ENCODE results near the gene LONP2. TPM values are rescaled to one million over a fixed set of nuclear protein-coding genes. Genes with fewer than 3 reads are reported as not detected.
"Not testable (repeated sequence)": the region's sequence is repeated elsewhere in the genome, so short reads cannot be mapped to it uniquely, and the experiment has no call there.

LONP2 gene
- total RNA-seq, 1 experiment from 2014 or later: 48.5 TPM

DNA sequence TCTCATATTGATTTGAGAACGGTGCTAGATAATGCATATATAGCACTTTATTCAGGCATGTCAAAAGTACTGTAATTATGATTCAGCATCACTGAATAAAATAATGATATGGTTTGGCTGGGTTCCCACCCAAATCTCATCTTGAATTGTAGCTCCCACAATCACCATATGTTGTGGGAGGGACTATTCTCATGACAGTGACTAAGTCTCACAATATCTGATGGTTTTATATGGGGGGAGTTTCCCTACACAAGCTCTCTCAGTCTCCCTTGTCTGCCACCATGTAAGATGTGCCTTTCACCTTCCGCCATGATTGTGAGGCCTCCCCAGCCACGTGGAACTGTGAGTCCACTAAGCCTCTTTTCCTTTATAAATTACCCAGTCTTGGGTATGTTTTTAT is 25.6 kb upstream of the LONP2 start:
- no peak overlapping the region for H3K27ac ChIP-seq
- no peaks in the 10 kb centered on the region for H3K36me3 ChIP-seq
- H3K9me3 ChIP-seq (replicated peaks): no peaks in the 10 kb centered on the region
- no peak for DNase-seq (ENCODE audit: low read depth in 1 of 2, low spot score in 2 of 2)
- H3K4me3 ChIP-seq: no peak overlapping the region
- H3K27me3 ChIP-seq (replicated peaks): 0 out of 2 replicates have a peak, but pooled peaks cover 3% of the 10 kb centered on the region
- H3K4me1 ChIP-seq (replicated peaks): no peaks in the 10 kb centered on the region

DNA sequence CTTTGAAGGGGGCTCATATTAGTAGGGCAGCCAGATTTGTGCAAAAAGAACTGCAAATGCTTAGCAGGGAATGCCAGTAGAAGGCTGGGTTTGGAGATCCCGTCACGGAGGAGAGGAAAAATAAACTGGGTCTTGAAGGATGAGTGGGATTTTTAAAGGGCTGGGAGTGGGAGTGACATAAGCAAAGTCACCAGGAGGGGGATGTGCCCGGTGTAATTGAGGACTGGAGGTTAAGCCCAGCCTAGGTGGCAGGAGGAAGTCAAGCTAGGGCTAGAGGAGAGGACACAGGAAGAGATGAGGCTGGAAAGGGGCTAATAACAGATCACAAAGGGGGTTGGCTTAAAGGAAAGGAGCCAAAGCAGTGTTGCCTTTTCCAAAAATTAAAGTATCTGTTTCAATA is 23.2 kb upstream of the LONP2 start:
- Histone ChIP-seq H3K4me1 (replicated peaks) (0 out of 2 replicates have a peak, but pooled peaks cover 3% of the 10 kb centered on the region), H3K27ac (no peak overlapping the region), H3K27me3 (replicated peaks) (no peaks in the 10 kb centered on the region), H3K4me3 (no peak overlapping the region), H3K36me3 (no peaks in the 10 kb centered on the region), H3K9me3 (replicated peaks) (no peaks in the 10 kb centered on the region)
- DNase-seq (ENCODE audit: low read depth in 1 of 2, low spot score in 2 of 2): no peak

DNA sequence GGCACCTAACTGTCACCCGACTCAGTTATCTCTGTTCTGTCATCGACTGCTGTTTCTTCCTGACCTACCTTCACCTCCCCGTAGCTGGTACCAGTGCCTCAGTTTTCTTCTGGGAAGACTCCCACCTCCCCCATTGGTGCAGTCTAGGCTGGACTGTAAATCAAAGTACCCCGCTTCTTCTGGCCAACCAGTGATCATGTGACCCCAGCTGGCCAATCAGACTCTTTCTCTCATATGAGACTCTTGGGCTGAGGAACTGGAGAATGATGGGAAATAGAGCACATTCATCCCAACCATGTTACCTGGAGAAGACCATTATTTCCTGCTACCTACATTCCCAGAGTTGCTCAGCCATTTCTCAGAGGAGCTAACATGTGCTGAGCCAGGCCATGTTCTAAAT is 20.6 kb upstream of the LONP2 start:
- no peaks in the 10 kb centered on the region for H3K27me3 ChIP-seq (replicated peaks)
- no peak overlapping the region for H3K27ac ChIP-seq
- H3K4me1 ChIP-seq (replicated peaks): 0 out of 2 replicates have a peak, but pooled peaks cover 3% of the 10 kb centered on the region
- no peak overlapping the region for H3K4me3 ChIP-seq
- DNase-seq (ENCODE audit: low read depth in 1 of 2, low spot score in 2 of 2): no peak
- H3K36me3 ChIP-seq: no peaks in the 10 kb centered on the region
- H3K9me3 ChIP-seq (replicated peaks): no peaks in the 10 kb centered on the region

DNA sequence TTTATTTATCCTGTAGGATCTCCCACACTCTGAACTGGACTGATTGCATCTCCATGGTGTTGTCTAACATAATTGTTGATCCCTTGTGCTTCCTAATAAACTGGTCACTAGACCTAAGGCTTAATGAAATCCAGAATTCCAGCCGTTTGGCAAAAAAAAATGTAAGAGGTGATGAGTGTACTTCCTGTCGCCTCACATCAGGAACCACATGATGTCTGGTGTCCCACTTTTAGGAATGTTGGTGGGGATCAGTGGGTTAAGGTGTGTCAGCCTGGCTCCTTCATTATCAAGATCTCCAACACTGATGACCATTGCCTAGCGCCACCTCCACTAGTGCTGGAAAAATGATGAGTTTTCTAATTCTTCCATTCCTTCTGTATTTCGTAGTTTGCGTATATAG is 18.6 kb upstream of the LONP2 start:
- Histone ChIP-seq H3K27ac (no peak overlapping the region), H3K4me1 (replicated peaks) (0 out of 2 replicates have a peak, but pooled peaks cover 3% of the 10 kb centered on the region), H3K4me3 (no peak overlapping the region), H3K9me3 (replicated peaks) (peaks cover 2% of the 10 kb centered on the region; the same call in 1 of the 2 replicates), H3K27me3 (replicated peaks) (no peaks in the 10 kb centered on the region), H3K36me3 (no peaks in the 10 kb centered on the region)
- no peak for DNase-seq (ENCODE audit: low read depth in 1 of 2, low spot score in 2 of 2)

DNA sequence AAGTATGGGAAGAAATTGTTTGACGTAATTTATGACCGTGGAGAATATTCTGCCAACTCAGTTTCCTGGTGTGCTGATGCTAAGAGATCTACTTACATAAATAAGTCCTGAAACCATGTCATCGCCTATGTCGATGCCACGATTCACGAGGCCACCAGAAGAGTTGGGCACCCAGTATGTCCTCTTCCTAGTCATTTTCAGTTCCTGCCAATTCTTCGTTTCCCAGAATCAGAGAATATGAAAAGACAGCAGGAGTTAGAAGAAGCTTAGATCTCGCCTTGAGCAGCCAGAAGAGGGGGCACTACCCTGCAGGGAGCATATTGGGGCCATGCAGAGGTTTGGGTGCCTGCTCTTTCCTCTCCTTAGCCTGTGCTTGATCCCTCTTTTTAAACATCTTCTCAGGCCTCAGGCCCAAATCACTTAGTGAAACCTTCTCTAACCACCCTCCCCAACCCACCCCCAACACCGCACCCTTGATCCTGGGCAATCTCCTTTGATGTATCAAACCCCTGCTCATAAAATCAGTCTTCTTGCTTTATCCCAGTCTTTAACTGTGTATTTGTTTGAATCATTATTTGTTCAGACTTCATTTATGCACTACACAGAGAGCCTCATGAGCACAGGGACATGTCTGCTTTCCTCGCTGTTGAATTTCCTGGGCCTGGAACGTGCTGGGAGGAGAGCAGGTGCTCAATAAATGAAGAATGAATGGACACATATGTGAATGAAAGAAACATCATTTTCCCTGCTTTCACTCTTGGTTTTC is 12.2 kb upstream of the LONP2 start:
- Histone ChIP-seq H3K9me3 (replicated peaks) (peaks cover 2% of the 10 kb centered on the region; the same call in 1 of the 2 replicates), H3K27me3 (replicated peaks) (no peaks in the 10 kb centered on the region; the same call in 1 of the 2 replicates), H3K4me1 (replicated peaks) (no peaks in the 10 kb centered on the region), H3K4me3 (no peak overlapping the region), H3K36me3 (no peaks in the 10 kb centered on the region), H3K27ac (no peak overlapping the region)
- DNase-seq (ENCODE audit: low read depth in 1 of 2, low spot score in 2 of 2): peak in 1 of 2 experiments; percentile 25

DNA sequence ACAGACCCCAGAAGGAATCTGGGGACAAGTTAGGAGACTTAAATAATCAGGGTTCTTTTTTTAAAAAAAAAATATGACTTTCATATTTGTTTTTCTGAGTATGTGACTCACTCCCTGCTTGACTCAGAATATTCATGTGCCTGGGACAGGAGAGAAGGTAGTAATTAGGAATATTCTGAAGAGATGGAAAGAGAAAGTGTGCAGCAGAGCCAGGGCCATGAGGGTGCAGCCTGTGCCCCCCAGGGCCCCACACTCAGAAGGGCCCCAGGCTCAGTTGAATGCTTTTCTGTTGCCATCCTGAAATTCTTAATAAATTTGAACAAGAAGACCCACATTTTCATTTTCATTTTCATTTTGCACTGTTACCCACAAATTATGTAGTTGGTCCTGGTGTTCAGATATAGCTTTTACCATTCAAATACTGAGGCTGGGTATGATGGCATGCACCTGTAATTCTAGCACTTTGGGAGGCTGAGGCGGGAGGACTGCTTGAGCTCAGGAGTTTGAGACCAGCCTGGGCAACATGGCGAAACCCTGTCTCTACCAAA is 11.5 kb upstream of the LONP2 start:
- H3K4me3 ChIP-seq: no peak overlapping the region
- H3K27me3 ChIP-seq (replicated peaks): no peaks in the 10 kb centered on the region; the same call in 1 of the 2 replicates
- no peaks in the 10 kb centered on the region for H3K36me3 ChIP-seq
- peaks cover 2% of the 10 kb centered on the region; the same call in 1 of the 2 replicates for H3K9me3 ChIP-seq (replicated peaks)
- H3K4me1 ChIP-seq (replicated peaks): no peaks in the 10 kb centered on the region
- H3K27ac ChIP-seq: no peak overlapping the region
- no peak for DNase-seq (ENCODE audit: low read depth in 1 of 2, low spot score in 2 of 2)

DNA sequence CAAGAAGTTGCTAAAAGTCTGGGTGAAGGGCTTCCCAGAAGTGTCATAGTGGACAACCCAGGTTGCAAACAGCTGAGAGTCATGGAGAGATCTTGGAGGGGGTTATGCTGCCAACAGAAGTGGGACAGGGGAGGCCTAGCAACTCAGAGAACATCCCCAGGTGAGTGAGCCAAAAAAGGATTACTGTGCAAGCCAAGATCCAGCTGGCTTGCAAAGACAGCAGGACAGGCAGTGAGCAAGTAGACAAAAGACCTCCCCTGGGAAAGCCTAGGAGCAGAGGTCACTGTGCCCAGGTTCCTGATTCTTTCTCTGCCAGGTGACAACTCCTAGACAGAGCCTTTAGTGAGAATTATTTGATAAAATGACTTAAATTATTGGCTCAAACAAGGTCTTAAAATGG is 9.5 kb upstream of the LONP2 start:
- Histone ChIP-seq H3K36me3 (no peaks in the 10 kb centered on the region), H3K4me1 (replicated peaks) (no peaks in the 10 kb centered on the region), H3K27me3 (replicated peaks) (no peaks in the 10 kb centered on the region; the same call in 1 of the 2 replicates), H3K9me3 (replicated peaks) (peaks cover 2% of the 10 kb centered on the region; the same call in 1 of the 2 replicates), H3K4me3 (no peak overlapping the region), H3K27ac (no peak overlapping the region)
- DNase-seq (ENCODE audit: low read depth in 1 of 2, low spot score in 2 of 2): no peak

DNA sequence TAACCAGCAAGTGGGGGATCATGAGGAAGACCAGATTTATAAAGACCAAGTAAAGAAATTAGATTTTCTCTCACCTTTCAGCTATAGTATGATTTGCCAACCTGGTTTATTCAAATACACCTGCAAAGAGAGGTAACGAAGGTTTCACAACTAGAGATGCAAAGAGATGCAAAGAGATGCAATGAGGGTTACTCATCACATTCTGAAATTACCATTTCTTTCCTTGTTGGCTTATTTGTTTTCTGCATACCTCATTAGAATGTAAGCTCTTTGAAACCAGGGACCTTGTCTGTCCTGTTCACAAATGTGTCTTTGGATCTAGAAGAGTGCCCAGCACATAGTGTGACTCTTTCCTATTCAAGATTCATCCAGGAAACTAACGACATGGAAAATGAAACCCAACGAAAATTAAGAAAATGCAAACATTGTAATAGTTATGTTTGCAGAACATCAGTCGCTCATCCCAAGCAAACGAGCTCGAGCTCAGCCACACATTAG is 9.0 kb upstream of the LONP2 start:
- Histone ChIP-seq H3K27ac (no peak overlapping the region), H3K36me3 (no peaks in the 10 kb centered on the region), H3K27me3 (replicated peaks) (no peaks in the 10 kb centered on the region; the same call in 1 of the 2 replicates), H3K4me3 (no peak overlapping the region), H3K4me1 (replicated peaks) (no peaks in the 10 kb centered on the region), H3K9me3 (replicated peaks) (no peaks in the 10 kb centered on the region)
- no peak for DNase-seq (ENCODE audit: low read depth in 1 of 2, low spot score in 2 of 2)

DNA sequence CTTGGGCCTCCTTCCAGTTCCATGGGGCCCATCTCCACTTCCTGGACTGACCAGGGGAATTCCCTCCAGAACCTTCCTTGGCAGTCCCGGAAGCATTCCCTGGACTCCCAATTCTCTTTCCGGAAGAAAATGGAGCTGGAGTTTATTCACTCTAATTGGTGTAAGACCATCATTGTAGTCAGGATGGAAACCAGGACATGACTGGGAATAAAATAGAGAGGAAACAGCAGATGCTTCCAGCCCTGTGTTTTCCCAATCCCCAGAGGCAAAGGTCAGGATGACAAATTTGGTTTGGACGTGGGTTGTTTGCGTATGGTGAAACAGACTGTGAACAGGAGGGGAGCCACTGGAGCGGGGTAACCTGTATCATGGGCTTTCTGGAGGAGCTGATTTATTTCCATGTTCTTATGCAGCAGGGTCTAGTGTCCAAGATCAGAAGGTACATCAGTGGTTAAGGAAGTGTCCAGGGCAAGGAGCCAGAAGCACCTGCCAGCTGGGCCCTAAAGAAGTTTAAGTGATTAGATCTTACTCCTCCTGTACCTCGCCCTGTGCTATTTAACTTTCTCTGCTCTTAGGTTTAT is 8.5 kb upstream of the LONP2 start:
- H3K4me3 ChIP-seq: no peak overlapping the region
- no peaks in the 10 kb centered on the region; the same call in 1 of the 2 replicates for H3K27me3 ChIP-seq (replicated peaks)
- H3K36me3 ChIP-seq: no peaks in the 10 kb centered on the region
- no peak overlapping the region for H3K27ac ChIP-seq
- H3K4me1 ChIP-seq (replicated peaks): no peaks in the 10 kb centered on the region
- no peaks in the 10 kb centered on the region for H3K9me3 ChIP-seq (replicated peaks)
- no peak for DNase-seq (ENCODE audit: low read depth in 1 of 2, low spot score in 2 of 2)

DNA sequence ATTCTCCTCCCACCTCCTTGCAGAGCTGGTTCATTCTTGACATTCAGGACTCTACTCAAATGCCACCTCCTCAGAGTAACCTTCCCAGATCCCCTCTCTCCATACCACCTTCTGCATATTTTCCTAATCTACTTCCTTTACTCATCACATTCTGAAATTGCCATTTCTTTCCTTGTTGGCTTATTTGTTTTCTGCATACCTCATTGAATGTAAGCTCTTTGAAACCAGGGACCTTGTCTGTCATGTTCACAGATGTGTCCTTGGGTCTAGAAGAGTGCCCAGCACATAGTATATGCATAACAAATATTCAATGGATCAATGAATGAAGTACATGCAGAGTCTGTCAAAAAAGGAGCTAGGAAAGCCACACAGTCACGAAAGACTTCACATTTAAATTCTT is 7.8 kb upstream of the LONP2 start:
- H3K27me3 ChIP-seq (replicated peaks): no peaks in the 10 kb centered on the region; the same call in 1 of the 2 replicates
- no peak overlapping the region for H3K4me3 ChIP-seq
- DNase-seq (ENCODE audit: low read depth in 1 of 2, low spot score in 2 of 2): no peak
- no peak overlapping the region for H3K27ac ChIP-seq
- H3K4me1 ChIP-seq (replicated peaks): no peaks in the 10 kb centered on the region
- no peaks in the 10 kb centered on the region for H3K36me3 ChIP-seq
- no peaks in the 10 kb centered on the region for H3K9me3 ChIP-seq (replicated peaks)

DNA sequence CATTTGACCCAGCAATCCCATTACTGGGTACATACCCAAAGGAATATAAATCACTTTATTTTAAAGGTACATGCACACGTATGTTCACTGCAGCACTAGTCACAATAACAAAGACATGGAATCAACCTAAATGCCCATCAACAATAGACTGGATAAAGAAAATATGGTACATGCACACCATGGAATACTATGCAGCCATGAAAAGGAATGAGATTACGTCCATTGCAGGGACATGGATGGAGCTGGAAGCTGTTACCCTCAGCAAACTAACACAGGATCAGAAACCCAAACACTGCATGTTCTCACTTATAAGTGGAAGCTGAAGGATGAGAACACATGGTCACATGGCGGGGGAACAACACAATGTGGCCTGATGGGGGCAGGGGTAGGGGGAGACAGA is 4.0 kb upstream of the LONP2 start:
- not testable (repeated sequence) for H3K27me3 ChIP-seq (replicated peaks); H3K36me3 ChIP-seq; H3K4me1 ChIP-seq (replicated peaks); H3K9me3 ChIP-seq (replicated peaks); H3K27ac ChIP-seq; H3K4me3 ChIP-seq; DNase-seq (ENCODE audit: low read depth in 1 of 2, low spot score in 2 of 2)

DNA sequence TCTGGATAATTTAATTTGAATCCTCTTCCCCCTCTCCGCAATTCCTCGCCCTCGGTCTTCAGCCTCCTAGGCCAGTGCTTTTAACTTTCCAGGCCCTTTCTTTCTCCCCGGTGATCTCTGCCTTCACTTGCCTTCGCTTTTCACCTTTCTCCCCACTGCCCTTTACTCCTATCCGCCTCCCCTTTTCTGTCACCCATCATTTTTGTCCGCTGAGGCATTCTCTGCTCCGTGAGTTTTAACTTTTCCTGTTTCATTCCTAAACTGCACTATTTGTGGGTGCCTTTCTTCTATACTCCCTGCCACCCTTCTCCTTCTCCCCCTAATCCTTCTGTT is 729 bp downstream of the LONP2 start:
- Histone ChIP-seq H3K9me3 (replicated peaks) (no peaks in the 10 kb centered on the region), H3K27me3 (replicated peaks) (no peaks in the 10 kb centered on the region), H3K4me3 (peak overlapping the region; percentile 87), H3K27ac (peak overlapping the region; percentile 32; the same call in 1 of the 2 replicates), H3K4me1 (replicated peaks) (peaks cover 11% of the 10 kb centered on the region), H3K36me3 (peaks cover 4% of the 10 kb centered on the region)
- DNase-seq (ENCODE audit: low read depth in 1 of 2, low spot score in 2 of 2): no peak

DNA sequence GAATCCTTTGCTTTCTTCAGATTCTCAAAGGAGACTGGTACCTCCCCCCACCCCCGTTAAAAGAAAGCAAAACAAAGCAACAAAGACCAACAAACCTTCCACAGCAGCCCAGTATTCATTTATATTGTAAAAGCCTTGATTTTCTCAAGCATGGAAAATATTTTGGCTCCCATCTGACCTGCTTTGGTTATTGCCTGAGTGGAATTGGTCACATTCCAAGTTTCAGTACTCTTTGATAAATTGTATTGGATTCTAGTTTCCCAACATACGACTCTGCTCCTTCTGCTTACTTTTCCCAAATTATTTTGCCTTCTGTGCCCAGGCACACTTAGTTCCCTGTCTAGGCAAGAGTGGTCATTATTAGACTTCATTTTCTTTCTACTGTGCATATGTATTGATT is 2.0 kb downstream of the LONP2 start:
- no peaks in the 10 kb centered on the region for H3K9me3 ChIP-seq (replicated peaks)

DNA sequence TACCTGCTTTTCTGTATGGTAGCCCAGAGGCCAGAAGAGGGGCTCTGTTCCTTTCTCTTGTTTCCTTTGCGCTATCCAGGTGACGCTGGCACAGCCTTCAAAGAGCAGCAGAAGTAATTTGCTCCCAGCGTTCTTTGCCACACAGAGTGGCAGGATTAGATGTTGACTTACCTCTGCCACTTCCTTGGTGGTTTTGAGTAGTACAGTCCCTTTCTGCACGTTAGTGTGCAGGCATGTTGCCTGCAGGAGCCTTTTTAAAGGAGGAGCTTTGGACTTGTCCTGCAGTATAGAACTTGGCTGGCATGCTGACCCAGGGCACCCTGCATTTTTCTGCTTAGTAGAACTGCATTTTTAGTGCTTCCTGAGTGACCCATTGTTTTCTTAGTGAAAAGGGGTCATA is 3.2 kb downstream of the LONP2 start, which contains the start of gene ABCC11:
Gene ABCC11, minus strand, starts transcription at position 229 of the 400 bp plus-strand sequence. CDS start 15,618 bp downstream, outside the sequence.
- Histone ChIP-seq H3K27me3 (replicated peaks) (no peaks in the 10 kb centered on the region), H3K4me1 (replicated peaks) (peaks cover 11% of the 10 kb centered on the region), H3K9me3 (replicated peaks) (no peaks in the 10 kb centered on the region), H3K27ac (no peak within 1 kb of the TSS), H3K4me3 (no peak within 1 kb of the TSS), H3K36me3 (peaks cover 10% of the 10 kb centered on the region)
- no peak for DNase-seq (ENCODE audit: low read depth in 1 of 2, low spot score in 2 of 2)

More for the DNA sequence above, 2.0 kb downstream of the LONP2 start:
- peaks cover 11% of the 10 kb centered on the region for H3K4me1 ChIP-seq (replicated peaks)
- no peak overlapping the region for H3K27ac ChIP-seq
- no peaks in the 10 kb centered on the region for H3K27me3 ChIP-seq (replicated peaks)
- H3K4me3 ChIP-seq: no peak overlapping the region
- DNase-seq (ENCODE audit: low read depth in 1 of 2, low spot score in 2 of 2): no peak
- H3K36me3 ChIP-seq: peaks cover 4% of the 10 kb centered on the region

All from SJSA1 (cell line).